GM12878 (cell line): ENCODE measurements around the gene HMBS.

Experiments
- CTCF ChIP-seq, 3 experiments: IDR thresholded peaks in 2 of 3; conservative IDR thresholded peaks in 1 of 3; 2 replicates each; pipeline ENCODE4 v1.5.1; 2011; ENCODE audit warnings: low read depth in 3 of 3, low read length in 3 of 3, mild to moderate bottlenecking in 3 of 3, control low read depth in 2 of 3, moderate library complexity in 2 of 3, inconsistent platforms in 1 of 3, mixed read lengths in 1 of 3; ENCODE audit not compliant: control insufficient read depth in 2 of 3, insufficient read depth in 1 of 3; ENCODE audit errors: extremely low read depth in 1 of 3
- ZBTB33 ChIP-seq: fragments of 450-650 bp; IDR thresholded peaks from 2 replicates; pipeline ENCODE4 v1.6.1; 2017; ENCODE audit warnings: mild to moderate bottlenecking

- TF ChIP-seq CTCF (IDR thresholded peaks at IDR 0.05 in 2 of 3, conservative IDR thresholded peaks at IDR 0.05 in 1 of 3; ENCODE audit: control insufficient read depth in 2 of 3, extremely low read depth in 1 of 3, insufficient read depth in 1 of 3, low read depth in 3 of 3, low read length in 3 of 3) = no peak
- no peak for TF ChIP-seq ZBTB33
These were observed 4.6 kb downstream of the HMBS start for GRCh38 chr11:119089319-119089718.
